HG03108 (cell line): ENCODE measurements around the gene ACBD4.

Source experiments
- ATAC-seq: cut with Tn5 transposase; IDR thresholded peaks from one replicate; pipeline ENCODE4 v1.9.1; 2021; ENCODE audit warnings: moderate library complexity; ENCODE audit not compliant: unreplicated experiment

ACBD4 gene

DNA sequence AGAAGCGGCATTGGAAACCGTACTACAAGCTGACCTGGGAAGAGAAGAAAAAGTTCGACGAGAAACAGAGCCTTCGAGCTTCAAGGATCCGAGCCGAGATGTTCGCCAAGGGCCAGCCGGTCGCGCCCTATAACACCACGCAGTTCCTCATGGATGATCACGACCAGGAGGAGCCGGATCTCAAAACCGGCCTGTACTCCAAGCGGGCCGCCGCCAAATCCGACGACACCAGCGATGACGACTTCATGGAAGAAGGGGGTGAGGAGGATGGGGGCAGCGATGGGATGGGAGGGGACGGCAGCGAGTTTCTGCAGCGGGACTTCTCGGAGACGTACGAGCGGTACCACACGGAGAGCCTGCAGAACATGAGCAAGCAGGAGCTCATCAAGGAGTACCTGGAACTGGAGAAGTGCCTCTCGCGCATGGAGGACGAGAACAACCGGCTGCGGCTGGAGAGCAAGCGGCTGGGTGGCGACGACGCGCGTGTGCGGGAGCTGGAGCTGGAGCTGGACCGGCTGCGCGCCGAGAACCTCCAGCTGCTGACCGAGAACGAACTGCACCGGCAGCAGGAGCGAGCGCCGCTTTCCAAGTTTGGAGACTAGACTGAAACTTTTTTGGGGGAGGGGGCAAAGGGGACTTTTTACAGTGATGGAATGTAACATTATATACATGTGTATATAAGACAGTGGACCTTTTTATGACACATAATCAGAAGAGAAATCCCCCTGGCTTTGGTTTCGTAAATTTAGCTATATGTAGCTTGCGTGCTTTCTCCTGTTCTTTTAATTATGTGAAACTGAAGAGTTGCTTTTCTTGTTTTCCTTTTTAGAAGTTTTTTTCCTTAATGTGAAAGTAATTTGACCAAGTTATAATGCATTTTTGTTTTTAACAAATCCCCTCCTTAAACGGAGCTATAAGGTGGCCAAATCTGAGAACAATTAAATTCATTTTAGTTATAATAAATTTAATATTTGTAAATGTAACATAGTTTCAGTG is 14.5 kb downstream of the ACBD4 start:
- ATAC-seq, result no peak

DNA sequence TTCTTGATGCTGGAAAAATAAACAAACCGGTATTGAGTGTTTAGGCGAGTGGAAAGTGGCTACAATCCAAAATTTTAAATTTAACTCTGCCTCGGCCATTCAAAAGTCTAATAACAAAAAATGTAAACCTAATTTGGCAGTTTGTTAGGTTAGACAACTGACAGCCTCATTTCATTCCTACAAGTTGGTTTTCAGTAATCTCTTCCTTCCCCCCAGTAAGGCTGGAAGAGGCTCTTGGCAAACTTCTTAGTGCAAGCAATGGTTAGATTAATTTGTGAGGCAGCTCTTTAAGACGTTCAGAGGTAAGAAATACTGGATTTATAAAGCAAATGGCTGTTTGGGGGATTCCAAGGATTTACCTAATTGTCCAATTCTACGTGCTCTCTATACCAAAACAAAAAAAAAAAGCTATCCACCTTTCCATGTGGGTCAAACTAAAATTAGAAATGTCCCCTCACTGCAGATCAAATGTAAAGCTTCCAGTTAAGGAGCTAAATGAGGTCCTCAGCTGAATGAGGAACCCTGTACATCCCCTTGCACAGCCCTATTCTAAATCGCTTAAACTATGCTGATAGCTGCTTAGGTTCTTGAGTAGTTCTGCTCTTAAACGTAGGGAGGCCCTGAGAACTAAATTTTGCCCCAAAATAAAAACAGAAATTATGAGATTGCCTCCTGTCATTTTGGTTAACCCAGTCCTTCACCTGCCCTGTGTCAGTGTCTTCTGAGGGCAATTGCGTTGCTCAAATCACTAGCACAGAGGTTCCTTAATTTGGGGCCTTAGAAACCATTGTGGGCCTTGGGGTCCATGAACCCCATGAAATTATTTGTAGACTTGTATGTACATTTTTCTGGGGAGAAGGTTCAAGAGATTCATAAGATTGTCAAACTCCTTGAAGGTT is 15.7 kb downstream of the ACBD4 start:
- ATAC-seq, result no peak

DNA sequence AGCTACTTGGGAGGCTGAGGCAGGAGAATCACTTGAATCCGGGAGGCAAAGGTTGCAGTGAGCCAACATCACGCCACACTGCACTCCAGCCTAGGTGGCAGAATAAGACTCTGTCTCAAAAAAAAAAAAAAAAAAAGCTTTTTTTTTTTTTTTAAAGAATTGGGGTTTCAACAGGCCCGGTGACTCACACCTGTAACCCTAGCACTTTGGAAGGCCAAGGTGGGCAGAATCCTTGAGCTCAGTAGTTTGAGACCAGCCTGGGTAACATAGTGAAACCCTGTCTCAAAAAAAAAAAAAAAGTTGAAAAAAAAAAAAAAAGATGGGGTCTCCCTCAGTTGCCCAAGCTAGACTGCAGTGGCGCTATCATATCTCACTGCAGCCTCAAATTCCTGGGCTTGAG is 19.5 kb downstream of the ACBD4 start:
- no peak for ATAC-seq

DNA sequence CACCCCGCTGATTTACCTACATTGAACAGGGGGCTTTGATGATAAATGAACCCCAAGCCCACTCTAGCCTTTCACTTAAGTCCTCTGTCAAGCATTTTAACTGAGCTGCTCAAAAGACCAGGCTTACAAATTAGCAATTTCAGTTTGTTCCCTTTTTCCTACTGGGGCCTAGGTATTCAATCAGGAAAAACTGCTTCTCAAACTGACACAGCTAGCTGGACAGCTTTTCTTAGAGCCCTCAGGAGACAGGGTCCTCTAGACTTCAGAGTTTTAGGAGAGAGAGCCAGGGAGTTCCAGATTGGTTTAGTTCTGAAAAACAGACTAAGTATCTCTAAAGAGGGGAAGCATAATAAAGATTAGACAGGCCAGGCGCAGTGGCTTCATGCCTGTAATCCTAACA is 20.0 kb downstream of the ACBD4 start:
- ATAC-seq, result no peak

DNA sequence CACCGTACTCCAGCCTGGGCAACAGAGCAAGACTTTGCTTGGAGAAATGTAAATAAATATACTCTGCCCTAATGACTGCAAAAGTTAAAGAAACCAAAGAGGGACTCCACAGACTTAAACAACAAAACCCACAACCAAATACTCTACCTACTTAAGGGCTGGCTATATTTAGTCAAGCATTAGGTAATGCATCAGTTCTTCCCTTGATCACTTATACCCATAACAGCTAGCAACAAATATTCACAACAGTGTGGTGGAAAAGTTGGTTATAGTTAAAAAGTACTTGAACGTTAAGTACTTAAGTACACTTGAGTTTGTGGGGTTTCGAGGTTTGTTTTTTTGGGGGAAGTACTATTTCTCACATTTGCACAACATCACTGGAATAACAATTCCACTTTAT is 20.8 kb downstream of the ACBD4 start:
- no peak for ATAC-seq

DNA sequence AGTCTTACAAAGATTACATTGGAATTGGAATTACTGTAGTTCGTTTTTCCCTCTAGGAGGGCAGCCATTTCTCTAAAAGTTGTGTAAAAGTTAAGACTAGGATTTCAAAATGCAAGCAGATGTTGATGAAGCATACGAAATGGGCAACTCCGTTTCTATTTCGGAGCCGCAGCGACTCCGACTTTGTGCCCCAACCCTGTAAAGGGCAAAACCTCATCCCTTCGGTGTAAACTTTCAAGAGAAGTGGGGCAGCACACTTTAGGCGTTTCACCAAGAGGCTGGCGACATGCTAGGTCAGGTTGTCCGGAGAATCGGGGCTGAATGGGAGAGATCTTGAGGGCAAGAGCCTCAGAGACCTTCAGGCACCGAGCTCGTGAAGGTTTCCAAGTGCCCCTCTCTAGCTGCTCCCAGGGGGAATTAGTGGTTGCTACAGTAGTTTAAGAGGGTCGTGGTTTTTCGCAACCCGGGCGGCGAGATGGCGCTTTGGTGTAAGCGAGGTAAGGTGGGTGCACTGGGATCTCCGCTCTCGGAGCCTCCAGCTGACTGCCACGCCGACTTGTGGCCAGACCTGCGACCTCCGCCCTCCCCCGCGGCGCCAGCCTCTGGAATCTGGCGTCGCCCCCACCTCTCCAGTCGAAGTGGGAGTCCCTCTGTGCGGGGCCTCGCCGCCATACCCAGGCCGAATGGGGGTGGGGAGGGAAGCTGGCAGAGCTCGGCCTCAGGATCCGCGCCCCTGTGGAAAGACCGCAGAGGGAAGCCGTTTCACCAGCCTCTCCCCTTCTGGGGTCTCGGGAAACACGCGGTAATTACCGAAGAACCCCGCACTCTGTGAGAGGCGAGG is 25.2 kb downstream of the ACBD4 start:
- ATAC-seq, result peak; percentile 21

DNA sequence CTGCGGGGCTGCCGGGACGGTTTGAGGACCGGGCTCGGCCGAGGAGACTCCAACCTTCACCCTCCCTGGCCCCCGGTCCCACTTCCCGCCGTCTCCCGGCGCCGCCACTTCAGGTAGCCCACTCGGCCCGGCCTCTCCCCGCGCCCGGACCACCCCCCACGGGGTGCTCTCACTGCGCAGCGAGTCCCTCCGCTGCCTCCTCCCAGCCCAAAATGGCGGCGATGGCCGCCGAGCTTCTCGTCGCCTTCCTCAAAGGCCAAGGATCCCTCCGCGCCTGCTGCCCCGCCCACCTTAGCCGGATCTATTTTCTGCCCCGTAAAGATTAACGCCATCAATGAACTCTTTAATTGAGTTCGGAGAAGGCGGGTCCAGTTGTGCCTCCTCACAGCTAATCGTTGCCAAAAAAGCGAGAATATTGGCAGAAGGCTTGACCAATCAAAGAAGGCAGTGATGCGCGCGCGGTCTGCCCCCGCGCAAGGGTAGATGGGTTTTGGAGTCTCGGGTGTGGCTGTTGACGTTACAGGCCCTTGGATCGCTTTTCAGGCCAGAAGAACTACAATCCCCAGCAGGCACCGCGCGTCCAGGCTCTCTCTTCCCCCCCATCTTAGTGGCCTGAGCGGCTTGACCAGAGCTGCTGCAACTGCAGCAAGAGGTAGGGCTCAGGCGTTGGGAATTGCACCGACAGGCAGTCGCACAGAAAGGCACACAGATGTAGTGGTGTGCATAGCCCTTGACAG is 26.0 kb downstream of the ACBD4 start, which contains the start of gene HEXIM2:
HEXIM2 (plus strand) TSS at position 588 of the 737 bp plus-strand sequence. CDS start 919 bp downstream, outside the sequence.
- ATAC-seq, result peak; percentile 87

DNA sequence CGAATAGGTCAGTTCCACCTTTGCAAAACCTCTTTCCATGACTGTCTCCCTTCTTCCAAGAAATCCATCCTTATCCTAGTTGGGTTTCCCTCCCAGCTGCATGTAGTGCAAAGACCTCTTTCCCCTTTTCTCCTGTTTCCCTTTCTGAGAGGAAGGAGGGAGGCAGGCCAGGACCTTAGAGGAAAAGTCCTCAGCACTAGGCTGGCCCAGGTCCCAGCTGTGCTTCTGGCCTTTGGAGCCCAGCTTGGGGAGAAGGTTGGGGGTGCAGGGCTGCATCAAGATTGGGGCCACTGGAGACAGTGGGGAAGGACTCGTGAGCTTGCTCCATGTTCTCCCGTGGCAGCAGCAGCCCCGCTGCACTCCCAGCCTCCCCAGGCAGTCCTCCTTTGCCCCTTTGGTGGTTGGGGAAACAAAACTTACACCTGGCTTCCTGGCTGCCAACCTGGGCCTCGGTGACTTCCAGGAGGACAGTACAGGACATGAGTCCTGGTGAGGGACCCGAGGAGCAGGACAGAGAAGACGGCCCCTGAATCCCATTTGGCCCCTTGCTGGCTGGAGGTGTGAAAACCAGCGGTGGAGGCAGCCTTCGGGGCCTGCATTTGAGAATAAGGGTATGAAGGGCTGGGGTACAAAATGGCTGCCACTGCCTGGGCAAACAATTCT is 26.7 kb downstream of the ACBD4 start:
- ATAC-seq, result no peak

DNA sequence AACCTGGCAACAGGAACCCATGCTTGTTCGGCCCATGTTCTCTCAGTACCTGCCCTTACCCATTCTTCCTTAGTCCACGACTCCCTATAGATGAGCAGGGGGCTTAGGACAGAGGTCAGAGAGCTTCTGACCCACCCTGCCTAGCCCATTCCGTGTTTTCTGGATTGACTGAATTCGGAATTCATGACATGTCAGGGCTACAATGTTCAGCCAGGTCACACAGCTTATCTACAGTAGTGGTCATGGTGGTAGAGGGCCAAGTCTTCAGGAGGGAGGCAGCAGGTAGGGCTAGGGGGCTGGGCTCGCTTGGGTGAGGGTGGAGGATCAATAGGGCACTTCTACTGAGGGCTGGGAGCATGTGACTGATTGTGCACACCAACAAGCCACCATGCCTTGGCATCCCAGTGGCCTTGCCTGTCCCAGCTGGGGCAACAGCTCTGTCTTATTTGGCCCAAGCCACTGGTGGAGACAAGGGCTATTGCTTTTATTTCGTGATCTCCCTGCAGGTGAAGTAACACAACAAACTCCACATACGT is 29.3 kb downstream of the ACBD4 start:
- no peak for ATAC-seq

DNA sequence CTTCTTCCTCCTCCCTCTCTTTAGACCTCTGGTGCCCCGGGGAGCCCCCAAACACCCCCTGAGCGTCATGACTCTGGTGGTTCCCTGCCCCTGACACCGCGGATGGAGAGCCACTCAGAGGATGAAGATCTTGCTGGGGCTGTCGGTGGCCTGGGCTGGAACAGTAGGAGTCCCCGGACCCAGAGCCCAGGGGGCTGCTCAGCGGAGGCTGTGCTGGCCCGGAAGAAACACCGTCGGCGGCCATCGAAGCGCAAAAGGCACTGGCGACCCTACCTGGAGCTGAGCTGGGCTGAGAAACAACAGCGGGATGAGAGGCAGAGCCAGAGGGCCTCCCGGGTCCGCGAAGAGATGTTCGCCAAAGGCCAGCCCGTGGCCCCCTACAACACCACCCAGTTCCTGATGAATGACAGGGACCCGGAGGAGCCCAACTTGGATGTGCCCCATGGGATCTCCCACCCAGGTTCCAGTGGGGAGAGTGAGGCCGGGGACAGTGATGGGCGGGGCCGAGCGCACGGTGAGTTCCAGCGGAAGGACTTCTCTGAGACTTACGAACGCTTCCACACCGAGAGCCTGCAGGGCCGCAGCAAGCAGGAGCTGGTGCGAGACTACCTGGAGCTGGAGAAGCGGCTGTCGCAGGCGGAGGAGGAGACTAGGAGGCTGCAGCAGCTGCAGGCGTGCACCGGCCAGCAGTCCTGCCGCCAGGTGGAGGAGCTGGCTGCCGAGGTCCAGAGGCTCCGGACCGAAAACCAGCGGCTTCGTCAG is 33.7 kb downstream of the ACBD4 start:
- ATAC-seq, result no peak

DNA sequence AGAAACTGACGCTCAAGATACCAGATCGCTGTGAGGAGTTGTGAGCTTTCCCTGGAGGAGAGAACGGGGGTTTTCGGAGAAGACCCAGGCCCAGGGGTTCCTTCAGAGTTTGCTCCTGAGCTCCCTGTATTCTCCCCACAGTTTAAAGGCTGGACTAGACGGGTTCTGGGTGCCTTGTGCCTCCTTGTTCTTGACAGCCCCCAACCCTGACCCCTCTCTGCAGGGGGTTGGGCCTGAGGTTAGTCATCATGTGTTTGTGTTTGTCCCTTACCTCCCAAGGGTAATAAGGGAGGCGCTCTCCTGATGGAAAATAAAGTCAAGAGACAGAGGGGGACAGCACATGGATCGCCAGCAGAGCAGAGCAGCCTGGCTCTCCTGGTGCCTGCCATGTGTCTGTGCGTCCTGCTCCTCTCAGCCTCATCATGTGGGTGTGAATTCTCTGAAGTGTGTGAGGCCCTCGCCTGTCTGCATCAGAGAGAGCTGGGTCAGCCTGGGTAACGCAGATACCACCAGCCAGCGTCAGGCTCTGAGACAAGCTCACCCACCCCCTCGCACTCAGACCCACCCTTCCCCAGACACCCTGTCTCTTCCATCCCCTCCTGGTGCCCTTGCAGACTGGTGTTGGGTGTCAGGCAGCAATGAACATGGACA is 34.9 kb downstream of the ACBD4 start:
- ATAC-seq, result no peak

DNA sequence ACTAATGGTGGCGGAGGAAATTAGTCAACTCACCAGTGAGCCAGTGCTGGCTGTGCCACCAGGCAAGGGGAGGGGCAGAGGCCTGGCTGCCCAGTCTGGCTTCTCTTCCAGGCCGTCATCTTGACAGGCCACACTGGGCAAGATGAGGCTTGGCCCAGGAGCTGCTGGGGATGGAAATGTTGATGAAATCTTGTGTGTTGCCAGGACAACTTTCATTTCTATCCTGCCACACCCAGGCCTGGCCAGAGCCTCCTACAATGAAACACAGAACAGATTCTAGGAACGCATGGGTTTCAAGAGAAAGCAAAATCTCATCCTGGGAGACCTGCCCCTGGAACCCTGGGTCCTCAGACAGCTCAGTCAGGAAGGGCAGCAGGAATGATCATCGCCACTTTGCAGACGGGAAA is 35.4 kb downstream of the ACBD4 start:
- ATAC-seq, result no peak

DNA sequence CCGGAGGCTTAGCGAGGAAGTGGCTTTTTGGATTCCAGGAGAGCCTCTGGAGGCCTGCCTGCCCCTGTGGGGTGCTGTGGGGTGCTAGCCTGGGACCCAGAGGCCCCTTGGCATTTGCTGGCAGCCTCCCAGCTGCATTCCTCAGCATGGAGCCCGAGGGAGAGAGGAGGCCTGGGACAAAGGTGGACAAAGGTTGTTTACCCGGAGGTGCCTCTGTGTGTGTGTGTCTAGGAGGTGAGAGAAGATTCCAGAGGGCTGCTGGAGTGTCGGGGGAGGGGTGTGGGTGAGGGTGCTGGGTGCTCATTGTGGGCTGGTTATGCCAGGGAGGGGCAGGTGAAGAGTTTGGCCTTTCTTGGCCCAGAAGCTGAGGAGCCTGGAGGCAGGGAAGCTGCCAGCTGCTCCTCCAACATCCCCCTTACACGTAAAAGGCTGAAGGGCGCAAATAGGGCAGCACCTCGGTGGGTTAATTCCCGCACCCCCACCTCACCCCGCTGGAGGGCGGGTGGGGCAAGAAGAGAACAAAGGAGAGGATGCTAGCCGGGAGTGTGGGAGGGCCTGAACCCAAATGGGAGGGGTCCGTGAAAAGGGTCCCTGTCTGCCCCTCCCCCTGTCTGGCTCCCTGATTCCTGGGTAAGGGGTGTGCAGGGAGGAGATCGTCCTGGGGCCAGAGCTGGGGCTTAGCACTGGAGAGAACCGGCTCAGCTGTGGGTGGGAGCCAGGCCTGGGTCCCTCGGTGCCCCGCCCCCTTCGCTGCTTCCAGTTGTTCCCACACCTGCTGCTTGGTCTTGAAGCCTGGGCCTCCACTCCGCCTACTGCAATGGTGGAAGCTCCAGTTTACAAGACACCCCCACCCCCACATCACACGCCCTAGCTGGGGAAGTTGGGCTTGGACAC is 36.1 kb downstream of the ACBD4 start:
- ATAC-seq, result no peak

DNA sequence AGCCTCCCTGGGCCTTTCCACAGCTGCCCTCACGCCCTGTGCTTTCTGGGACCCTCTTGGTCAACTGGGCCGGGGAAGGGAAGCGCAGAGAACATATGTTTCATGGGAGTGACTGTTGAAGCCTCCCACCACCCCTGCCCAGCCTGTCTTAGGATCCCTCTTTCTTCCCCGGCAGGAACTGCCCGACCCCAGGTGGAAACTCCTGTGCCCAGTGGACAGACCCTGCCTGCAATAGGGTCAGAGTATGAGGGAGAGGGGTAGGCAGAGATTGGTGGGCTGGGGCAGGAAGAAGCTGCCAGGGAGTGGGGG is 36.7 kb downstream of the ACBD4 start:
- no peak for ATAC-seq

DNA sequence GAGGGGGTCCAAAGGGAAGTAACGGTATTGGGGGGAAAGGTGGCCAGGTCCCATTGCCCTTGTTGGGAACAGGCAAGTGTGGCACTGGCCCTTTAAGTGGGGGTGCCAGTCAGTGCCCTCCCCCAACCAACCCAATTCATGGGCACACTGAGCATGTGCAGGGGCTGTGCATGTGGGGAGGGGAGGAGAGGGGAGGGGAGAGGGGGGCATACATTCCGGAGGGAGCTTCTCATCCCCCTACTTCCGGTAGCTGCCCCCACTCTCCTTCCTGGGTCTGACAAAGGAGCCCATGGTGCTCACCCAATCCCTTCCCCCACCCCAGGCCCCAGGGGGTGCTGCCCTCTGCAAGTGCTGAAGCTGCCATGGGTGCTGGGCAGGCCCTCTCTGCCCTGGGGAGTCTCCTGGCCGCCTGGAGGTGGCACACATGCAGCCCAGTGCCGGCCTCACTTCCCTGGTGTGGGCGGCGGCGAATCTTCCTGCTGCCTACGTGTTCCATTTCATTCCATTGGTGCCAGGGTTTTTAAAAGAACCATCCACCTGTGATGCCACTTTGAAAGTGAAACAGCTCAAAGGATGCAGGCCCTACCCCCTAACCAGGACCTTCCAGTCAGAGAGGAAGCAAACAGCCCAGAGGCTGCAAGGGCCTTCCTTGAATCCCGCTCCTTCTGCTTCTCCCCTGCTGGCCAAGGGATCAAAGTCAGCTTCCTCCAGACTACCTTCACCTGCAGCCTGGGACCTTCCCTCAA is 37.2 kb downstream of the ACBD4 start:
- ATAC-seq, result no peak

DNA sequence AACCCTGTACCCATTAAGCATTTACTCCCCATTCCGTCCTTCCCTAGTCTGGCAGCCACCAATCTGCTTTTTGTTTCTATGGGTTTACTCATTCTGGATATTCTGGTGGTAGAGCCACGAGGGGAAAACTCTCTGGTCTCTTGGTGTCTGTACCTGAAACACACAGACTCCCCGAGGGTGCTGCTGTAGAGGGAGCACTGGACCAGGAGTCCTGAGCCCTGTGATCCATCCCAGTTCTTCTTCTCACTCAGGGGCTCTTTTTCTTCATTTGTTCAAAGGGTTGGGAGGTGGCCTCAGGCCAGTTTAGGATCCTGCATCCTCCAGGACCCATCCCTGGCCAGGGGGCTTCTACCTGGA is 40.2 kb downstream of the ACBD4 start:
- no peak for ATAC-seq

DNA sequence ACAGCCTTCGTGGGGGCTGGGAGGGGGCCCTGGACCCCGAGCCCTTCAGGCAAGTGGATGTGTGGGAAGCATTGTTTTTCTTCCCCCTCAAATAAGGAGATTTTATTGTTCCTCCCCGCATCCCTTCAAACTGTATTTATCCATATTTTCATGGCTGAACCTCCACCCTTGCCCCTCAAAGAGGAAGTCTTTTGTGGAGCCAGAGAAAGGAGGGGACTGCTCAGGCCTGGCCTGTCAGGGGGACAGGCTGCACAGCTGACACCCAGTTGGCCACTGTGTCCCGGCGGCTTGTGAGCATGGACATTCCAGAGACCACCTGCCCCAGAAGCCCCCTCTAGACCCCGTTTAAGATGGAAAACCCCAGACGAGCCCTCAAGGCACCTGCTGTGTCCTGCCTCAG is 42.1 kb downstream of the ACBD4 start:
- no peak for ATAC-seq
